DOHH2 (cell line): ENCODE measurements around the gene ITGA11.

Experiments
- H3F3A ChIP-seq: fragments of 200-600 bp; sonication (generic), shearing (Covaris generic); 2 replicates; pipeline ENCODE4 v1.6.0; 2016; ENCODE audit warnings: antibody characterized with exemption, mild to moderate bottlenecking; ENCODE audit not compliant: control insufficient read depth, insufficient read depth
- H3K27ac ChIP-seq: fragments of 200-600 bp; sonication (generic); 2 replicates; pipeline ENCODE4 v1.5.1; 2014; ENCODE audit warnings: low read depth, mild to moderate bottlenecking, low read length, moderate library complexity
- H3K27me3 ChIP-seq: fragments of 200-600 bp; sonication (generic); 2 replicates; pipeline ENCODE4 v1.6.1; 2014; ENCODE audit warnings: mild to moderate bottlenecking, low read length, mixed read lengths; ENCODE audit not compliant: control insufficient read depth
- H3K36me3 ChIP-seq: fragments of 200-600 bp; sonication (generic); 2 replicates; pipeline ENCODE4 v1.6.1; 2014; ENCODE audit warnings: mild to moderate bottlenecking, low read length, moderate library complexity, mixed read lengths; ENCODE audit not compliant: control insufficient read depth
- H3K4me1 ChIP-seq: fragments of 200-600 bp; sonication (generic); 2 replicates; pipeline ENCODE4 v1.6.1; 2014; ENCODE audit warnings: mild to moderate bottlenecking, low read length, mixed read lengths; ENCODE audit not compliant: control insufficient read depth
- H3K4me2 ChIP-seq: fragments of 200-600 bp; sonication (generic); 2 replicates; pipeline ENCODE4 v1.6.0; 2014; ENCODE audit warnings: mild to moderate bottlenecking, low read length, moderate library complexity
- H3K4me3 ChIP-seq: fragments of 200-600 bp; sonication (generic); 2 replicates; pipeline ENCODE4 v1.5.1; 2014; ENCODE audit warnings: mild to moderate bottlenecking, low read length, mixed read lengths
- H3K79me2 ChIP-seq: fragments of 200-600 bp; sonication (generic); 2 replicates; pipeline ENCODE4 v1.6.1; 2014; ENCODE audit warnings: mild to moderate bottlenecking, low read length, mixed read lengths; ENCODE audit not compliant: control insufficient read depth
- H3K9me2 ChIP-seq: fragments of 200-600 bp; sonication (generic); replicated peaks from 2 replicates; pipeline ENCODE4 v1.6.1; 2014; ENCODE audit warnings: mild to moderate bottlenecking, low read length, mixed read lengths; ENCODE audit not compliant: control insufficient read depth
- H3K9me3 ChIP-seq: fragments of 200-600 bp; sonication (generic); 2 replicates; pipeline ENCODE4 v1.6.1; 2014; ENCODE audit warnings: antibody characterized with exemption, low read length, mixed read lengths; ENCODE audit not compliant: control insufficient read depth, insufficient read depth
- H4K20me1 ChIP-seq: fragments of 200-600 bp; sonication (generic); 2 replicates; pipeline ENCODE4 v1.6.0; 2014; ENCODE audit warnings: low read depth, mild to moderate bottlenecking, antibody characterized with exemption, low read length, moderate library complexity; ENCODE audit not compliant: control insufficient read depth, insufficient read depth
- EZH2phosphoT487 ChIP-seq: fragments of 200-600 bp; sonication (generic); IDR thresholded peaks from 2 replicates; pipeline ENCODE4 v1.6.1; 2017; ENCODE audit warnings: borderline replicate concordance, mild to moderate bottlenecking, antibody characterized with exemption, low read length, moderate library complexity, mixed read lengths
- TF ChIP-seq, protein P1 (sequence below): fragments of 200-600 bp; sonication (generic); IDR thresholded peaks from one replicate; pipeline ENCODE4 v1.5.1; 2014; ENCODE audit warnings: antibody characterized with exemption, mild to moderate bottlenecking, low read depth, low read length; ENCODE audit not compliant: poor library complexity, severe bottlenecking

The ITGA11 gene

DNA sequence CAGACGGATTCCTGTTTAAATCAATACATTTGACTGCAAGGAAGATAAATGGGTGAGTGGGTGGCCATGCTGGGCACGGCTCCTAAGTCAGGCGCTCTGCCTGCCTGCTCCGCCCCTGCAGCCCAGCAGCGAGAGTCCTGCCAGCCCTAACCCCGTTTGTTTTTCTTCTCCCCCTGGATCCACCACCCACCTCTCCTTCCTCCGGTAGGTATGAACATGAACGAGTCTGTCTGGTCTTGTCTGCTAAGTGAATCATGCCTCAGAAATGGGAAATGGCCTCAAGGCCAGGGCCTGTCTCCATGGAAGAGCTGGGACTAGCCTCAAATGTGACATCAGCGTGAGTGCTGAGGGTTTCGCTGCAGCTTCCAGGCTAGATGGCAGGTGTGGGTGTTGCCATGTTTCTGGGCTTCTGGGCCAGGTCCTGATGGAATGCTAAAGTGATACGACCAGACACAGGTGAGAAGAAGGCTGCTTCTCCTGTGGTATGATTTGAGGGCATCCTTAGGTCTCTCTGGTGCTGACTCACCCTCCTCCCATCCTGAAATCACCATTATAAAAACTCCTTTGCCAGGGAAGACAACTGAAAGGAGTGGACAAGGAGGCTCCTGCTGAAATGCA, 160.0 kb downstream of the ITGA11 start:
- Histone ChIP-seq H3K27ac (no peak overlapping the region), H3K4me2 (no peak overlapping the region), H3K9me3 (no peaks in the 10 kb centered on the region), H3K36me3 (no peaks in the 10 kb centered on the region), H3K27me3 (peaks cover 10% of the 10 kb centered on the region; the same call in 1 of the 2 replicates), H3F3A (no peaks in the 10 kb centered on the region), H3K9me2 (no peaks in the 10 kb centered on the region), H4K20me1 (no peaks in the 10 kb centered on the region), H3K4me1 (peaks cover 9% of the 10 kb centered on the region), H3K4me3 (no peak overlapping the region), H3K79me2 (no peaks in the 10 kb centered on the region)
- TF ChIP-seq EZH2phosphoT487, result no peak
- TF ChIP-seq, protein P1, sequence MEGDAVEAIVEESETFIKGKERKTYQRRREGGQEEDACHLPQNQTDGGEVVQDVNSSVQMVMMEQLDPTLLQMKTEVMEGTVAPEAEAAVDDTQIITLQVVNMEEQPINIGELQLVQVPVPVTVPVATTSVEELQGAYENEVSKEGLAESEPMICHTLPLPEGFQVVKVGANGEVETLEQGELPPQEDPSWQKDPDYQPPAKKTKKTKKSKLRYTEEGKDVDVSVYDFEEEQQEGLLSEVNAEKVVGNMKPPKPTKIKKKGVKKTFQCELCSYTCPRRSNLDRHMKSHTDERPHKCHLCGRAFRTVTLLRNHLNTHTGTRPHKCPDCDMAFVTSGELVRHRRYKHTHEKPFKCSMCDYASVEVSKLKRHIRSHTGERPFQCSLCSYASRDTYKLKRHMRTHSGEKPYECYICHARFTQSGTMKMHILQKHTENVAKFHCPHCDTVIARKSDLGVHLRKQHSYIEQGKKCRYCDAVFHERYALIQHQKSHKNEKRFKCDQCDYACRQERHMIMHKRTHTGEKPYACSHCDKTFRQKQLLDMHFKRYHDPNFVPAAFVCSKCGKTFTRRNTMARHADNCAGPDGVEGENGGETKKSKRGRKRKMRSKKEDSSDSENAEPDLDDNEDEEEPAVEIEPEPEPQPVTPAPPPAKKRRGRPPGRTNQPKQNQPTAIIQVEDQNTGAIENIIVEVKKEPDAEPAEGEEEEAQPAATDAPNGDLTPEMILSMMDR, result no peak

DNA sequence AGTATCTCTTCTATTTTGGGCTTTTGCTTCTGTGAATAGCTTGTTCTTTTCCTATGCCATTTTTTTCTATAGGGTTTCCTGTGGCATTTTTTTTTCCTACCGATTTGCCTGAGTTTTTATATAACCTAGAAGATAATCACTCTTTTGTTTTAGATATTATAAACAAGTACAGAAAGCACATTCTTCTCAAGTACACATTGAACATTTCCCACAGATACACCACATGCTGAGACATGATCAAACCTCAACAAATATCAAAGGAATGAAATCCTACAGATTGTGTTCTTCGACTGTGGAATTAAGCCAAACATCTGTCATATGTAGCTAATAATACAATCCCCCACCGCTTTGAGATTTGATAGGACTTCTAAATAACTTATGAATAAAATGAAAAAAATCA, 163.6 kb downstream of the ITGA11 start:
- no peaks in the 10 kb centered on the region for H3K9me2 ChIP-seq
- no peak for TF ChIP-seq EZH2phosphoT487
- TF ChIP-seq, protein P1, result no peak
- no peaks in the 10 kb centered on the region for H3K9me3 ChIP-seq
- no peak overlapping the region for H3K4me2 ChIP-seq
- H3K4me1 ChIP-seq, result no peaks in the 10 kb centered on the region
- H3K27me3 ChIP-seq, result peaks cover 29% of the 10 kb centered on the region
- H3K36me3 ChIP-seq, result no peaks in the 10 kb centered on the region
- no peaks in the 10 kb centered on the region for H3K79me2 ChIP-seq
- no peaks in the 10 kb centered on the region for H3F3A ChIP-seq
- H4K20me1 ChIP-seq, result no peaks in the 10 kb centered on the region
- no peak overlapping the region for H3K4me3 ChIP-seq
- no peak overlapping the region for H3K27ac ChIP-seq

DNA sequence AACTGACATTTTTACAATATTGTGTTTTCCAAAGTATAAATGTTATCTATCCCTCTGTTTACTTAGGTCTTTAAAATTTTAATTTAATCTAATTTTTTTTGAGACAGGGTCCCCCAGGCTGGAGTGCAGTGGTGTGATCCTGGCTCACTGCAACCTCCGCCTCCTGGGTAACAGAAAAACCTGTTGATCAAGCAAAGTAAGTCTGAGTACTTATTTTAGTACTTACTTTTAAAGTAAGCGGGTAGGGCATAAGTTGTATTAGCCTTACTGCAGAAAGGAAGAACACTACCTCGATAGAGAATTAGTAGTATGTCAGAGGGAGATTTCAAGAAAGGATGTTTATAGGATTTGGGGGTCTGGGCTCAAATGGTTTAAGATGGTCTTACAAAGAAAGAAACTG, 166.3 kb downstream of the ITGA11 start:
- H4K20me1 ChIP-seq, result no peaks in the 10 kb centered on the region
- H3K36me3 ChIP-seq, result no peaks in the 10 kb centered on the region
- TF ChIP-seq EZH2phosphoT487, result no peak
- TF ChIP-seq, protein P1, result no peak
- no peaks in the 10 kb centered on the region for H3K9me2 ChIP-seq
- no peaks in the 10 kb centered on the region for H3K4me1 ChIP-seq
- no peaks in the 10 kb centered on the region for H3K79me2 ChIP-seq
- no peak overlapping the region for H3K4me2 ChIP-seq
- no peak overlapping the region for H3K27ac ChIP-seq
- no peaks in the 10 kb centered on the region for H3K9me3 ChIP-seq
- peaks cover 36% of the 10 kb centered on the region for H3K27me3 ChIP-seq
- no peak overlapping the region for H3K4me3 ChIP-seq
- H3F3A ChIP-seq, result no peaks in the 10 kb centered on the region
